Measurements from ENCODE around the gene NLGN1. TPM values are rescaled to one million over a fixed set of nuclear protein-coding genes. Genes with fewer than 3 reads are reported as not detected.

The NLGN1 gene
- total RNA-seq, 1 experiment from 2014 or later: 0.72 TPM

DNA sequence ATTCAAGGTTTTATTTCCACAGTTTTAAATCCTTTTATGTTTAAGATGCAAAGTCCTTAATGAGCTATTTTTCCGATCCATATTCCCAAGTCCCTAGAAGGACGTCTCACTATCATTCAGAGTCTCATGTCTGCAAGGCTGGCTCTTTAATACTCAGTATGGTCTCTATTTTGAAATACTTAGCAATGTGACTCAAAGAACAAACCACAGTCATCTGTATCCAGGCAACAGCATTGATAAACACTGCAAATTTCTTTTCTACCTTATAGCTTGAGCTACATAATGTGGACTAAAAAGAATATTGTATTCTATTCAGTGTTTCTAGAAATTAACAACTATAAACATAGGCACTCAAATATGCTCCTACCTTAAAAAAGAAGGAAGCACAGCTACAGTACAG, 873.3 kb downstream of the NLGN1 start:
- no peak for DNase-seq (ENCODE audit: low spot score)

DNA sequence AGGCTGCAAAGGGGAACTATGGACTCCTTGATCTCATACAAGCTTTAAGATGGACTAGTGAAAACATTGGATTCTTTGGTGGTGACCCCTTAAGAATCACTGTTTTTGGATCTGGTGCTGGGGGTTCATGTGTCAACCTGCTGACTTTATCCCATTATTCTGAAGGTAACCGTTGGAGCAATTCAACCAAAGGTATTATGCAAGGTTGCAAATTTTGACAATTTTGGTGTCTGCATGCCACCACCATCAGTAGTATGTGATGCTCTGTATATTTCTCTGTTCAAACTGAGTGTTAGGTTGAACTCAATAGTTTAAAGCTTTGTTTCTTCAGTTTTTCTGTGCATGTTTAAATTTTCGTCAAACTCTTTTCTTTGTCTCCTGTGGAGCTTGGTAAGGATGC, 877.8 kb downstream of the NLGN1 start:
- DNase-seq (ENCODE audit: low spot score): no peak

DNA sequence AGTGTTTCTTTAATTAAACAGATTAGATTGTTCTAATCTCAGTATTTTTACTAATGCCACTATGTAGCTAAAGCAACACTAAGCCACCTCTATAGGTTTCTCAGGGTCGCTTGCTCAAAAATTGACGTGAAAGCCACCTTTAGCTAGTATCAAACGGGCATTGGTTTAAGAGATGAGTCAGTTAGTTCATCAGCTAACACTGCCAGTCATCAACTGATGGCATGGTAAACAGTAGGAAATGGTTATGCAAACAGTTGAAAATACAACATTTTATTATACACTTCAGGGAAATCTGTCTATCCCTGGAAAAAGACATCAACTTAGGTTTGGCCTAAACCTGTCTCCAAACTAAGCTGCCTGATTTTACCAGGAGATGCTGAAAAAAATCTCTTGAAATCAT, 879.3 kb downstream of the NLGN1 start:
- no peak for DNase-seq (ENCODE audit: low spot score)

DNA sequence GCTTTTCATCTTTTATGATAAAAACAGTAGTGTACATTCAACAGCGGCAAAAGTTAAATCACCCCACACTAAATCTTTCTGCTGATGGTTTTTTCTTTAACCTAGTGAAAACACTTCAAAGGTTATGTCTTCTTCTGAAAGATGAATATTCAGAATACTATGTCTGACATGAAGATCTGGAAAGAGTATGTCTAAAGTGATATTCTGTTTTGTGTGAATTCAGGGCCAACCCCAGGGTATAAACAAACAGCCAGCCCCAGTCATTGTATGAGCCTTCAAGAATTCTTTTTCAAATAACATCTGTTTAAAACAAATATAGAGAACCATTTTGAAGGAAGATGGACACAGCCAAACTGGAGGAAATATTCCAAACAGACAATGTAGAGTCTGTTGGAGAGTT, 880.5 kb downstream of the NLGN1 start:
- DNase-seq (ENCODE audit: low spot score): no peak

DNA sequence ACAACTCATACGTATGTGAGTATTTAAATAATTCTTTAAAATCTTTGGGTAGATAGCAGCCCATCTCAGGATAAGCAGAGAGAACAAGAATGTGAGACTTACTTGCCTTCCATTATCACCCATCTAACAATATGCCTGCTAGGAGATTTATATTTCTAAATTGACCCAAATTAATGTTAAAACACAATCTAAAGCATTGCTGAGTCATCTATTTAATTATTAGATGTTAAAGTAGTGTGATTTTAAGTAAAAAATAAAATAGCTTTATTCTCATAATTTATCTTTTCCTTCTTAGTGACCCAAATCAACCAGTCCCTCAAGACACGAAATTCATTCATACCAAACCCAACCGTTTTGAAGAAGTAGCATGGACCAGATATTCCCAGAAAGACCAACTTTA, 882.6 kb downstream of the NLGN1 start:
- DNase-seq (ENCODE audit: low spot score): no peak

DNA sequence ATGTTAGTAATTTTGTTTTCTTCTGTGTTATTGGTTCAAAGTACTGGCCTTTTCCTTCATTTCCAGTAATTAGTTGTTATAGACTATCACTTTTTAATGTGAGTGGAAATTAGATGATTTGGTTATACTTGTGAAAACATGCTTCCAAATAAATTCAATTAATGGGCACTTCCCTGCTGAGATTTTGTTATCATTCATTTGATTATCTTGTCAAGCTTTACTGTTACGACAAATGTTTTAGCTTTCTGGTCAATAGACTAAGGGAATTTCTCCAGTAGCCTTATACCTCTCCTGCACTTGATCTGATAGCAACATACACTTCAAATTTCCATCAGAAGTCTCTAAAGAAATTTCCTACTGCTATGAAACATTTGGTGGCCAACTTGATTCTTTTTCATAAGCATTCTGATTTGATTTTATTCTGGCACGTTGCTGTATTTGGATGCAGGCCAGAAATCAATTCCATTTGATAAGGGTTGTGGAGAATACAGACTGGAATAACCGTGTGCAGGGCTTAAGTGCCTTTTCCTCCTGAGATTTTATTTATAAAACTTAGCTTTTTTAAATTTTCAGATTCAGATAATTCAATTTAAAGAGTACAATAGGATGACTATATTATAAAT, 887.8 kb downstream of the NLGN1 start:
- DNase-seq (ENCODE audit: low spot score): no peak

DNA sequence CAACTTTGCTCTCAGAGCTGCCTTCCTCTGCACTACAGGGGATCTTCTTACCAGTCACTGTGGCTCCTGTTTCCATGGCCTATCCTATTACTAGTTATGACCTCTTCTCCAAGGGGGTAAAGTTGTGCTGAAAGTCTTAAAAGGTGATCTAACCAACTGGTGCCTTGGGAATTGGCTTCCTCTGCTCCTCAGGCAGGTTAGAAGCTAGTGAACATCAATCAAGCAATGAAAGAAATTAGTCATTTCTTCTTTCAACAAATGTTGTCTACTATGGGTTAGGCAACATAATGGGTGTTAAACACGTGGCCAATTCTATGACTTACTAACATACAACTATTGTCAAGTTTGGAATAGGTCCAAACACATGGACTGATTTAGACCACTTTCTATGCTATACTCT, 890.2 kb downstream of the NLGN1 start:
- no peak for DNase-seq (ENCODE audit: low spot score)

DNA sequence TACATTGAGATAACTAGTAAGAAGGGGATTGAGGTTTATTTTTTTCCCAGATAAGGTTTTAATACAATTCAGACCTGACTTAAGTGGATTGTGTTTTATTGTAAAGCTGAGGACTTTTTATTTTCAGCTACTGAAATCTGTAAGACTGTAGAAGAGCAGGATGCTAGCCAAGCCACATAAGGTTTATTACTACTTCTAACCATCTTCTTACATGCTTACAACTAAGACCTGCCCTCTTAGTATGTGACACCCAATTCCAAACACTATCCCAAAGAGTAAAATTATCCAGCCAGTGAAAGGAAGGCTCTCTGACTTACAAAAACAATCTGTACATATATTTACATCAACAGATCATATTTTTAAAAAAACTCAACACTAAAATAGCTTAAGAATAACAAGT, 897.1 kb downstream of the NLGN1 start:
- no peak for DNase-seq (ENCODE audit: low spot score)

DNA sequence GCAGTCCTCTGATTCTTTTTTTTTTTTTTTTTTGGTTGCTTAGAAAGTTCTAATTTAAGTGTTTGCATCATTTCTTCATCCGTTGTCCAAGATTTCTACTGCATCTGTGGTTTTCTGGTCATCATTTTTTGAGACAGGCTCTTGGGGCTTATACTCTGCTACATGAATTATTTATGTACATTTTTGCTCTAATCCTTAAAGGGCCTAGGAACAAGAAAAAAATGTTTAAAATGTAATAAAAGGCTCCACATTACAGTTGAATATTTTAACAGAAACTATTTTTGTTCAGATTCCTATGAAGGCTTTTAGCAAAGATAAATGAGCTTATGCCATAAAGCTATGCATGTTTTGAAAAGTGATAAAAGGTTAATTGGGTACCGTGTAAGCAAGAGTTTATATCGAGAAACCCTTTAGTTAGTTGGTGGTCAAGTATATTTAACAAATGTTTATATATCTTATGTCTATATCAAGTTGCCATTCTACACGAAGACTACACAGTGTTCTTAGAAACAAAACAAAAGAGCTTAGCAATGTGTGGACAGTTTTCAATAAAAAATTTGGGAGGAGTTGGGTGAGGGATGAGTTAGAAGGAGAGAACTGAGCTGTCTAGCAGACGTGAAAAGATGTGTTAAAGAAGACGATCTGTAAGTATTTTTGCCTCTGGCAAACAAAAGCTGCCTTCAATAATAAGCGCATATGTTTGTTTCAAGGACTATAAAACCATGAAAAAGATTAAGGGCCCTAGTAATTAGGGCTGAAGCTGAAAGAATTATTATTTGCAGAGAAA, 898.0 kb downstream of the NLGN1 start:
- DNase-seq (ENCODE audit: low spot score): no peak

DNA sequence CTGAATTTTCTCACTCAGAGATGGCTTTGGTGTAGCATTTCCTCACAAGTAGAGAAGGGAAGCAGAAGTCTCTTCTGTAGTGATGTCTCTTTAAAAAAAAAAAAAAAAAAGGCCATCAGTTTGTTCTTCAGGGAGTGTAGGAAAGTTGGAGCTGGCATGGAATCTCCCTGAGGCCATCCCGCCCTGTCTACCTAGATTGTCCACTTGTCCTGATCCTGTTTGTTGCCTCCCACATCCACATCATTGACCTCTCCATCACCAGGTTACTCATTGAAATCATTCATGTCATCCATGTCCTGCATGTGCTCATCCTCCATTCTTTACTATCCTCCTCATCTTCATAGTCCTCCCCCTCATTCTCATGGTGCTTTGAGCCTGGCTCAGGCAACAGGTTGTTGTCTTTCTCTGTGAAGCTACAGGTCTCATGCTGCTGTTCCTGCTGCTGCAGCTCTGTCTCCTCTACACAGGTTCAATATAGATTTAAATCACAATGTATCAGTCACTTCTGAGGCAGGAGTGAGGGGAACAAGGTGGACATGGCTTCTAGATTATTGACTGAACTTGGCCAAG, 905.3 kb downstream of the NLGN1 start:
- DNase-seq (ENCODE audit: low spot score): no peak

DNA sequence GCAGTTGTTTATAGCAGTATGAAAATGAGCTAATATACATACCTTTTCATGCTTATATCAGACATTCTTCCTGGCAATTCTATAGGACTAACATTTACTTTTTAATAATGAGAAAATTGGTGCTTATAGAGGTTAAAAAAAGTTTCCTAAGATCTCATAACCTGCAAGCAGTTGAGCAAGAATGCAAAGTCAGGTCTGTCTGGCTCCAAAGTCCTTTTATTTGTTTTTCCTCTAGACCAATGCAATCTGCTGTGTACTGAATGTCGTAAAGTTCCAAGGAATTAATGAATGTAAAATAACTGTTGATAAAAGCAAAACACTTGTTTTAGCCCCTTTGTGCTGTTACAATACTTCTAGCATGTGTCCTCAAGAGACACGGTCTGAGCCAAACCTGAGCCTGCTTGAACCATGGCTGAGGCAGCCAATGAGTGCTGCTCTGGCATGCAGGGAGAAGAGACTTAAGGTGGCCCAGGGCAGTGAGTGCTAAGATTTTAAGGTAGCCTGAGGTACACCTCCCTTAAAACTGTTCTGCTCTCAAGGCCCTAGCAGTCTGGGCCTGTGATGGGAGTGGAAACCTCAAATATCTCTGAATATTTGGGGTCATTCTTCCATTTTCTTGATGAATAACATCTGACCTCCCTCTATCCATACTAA, 906.5 kb downstream of the NLGN1 start:
- no peak for DNase-seq (ENCODE audit: low spot score)

DNA sequence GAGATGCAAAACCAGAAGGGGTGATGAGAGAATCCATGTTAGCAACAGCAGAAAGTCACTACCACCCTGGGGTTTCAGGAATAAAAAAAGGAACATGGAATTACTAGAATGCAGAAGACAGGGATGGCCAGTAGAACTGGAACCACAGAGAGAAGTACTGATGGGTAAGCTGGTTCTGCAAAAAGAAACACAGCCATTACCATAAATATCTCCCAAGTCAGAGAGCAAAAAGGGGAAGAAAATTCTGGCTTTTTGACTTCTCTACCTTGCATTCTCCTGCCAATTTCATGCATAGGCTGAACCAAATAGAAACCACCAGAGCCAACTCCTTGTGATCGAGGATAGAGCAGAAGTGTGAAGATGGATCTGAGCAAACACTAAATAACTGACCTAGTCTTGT, 911.2 kb downstream of the NLGN1 start:
- no peak for DNase-seq (ENCODE audit: low spot score)

DNA sequence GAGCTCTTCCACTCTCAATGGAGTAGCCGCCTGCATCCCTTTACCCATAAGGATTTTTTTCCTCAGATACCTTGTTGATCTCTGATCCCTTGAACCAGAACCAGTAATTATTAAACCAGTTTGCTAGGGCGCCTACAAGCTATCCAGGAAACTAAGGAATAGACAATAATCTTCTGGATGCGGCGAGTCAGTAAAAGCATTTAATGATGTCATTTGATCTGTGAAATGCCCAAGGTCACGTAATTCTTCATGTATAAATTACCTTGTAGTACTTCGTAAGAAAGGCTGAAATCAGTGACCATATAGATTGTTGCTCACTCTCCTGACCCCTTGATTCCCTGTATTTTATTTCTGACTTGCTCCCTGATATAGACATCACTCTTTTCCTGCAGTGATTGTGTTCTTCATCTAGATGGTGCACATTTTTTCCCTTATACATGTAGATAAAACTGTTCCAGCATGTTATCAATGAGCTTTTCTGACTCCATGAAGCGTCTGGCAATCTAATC, 913.0 kb downstream of the NLGN1 start:
- no peak for DNase-seq (ENCODE audit: low spot score)

DNA sequence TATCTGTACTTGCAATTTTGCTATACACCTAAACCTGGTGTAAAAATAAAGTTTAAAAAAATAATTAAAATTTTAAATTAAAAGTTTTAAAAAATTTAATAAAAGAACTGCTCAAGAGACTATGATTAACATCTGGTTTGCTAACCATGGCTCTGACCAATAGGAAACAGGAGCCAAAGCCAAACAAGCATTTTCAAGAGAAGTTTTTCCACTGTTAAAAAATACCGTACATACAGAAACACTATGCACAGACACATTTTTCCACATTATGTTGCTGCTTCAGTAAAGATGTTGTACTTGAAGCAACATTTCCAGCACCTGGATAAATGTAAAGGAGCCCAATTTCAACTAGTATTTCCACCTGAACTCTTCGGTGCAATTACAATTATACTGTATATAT, 917.7 kb downstream of the NLGN1 start:
- no peak for DNase-seq (ENCODE audit: low spot score)

DNA sequence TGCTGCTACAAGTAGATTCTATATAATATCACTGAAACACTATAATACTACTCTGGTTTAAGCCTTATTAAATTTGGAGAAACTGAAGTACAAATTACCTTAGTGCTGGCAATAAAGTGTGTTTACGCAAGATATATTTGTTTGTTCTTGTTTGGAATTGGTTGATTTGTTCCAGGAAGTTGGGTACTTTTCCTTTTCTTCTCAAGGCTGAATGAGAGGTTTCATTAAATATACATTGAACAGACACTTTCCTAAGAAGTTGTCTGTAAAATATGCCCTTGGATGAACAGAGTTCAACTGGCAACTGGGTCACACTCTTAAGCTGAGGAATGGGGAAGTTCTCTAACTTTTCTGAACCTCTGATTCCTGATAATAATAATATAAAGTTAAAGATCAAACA, 919.5 kb downstream of the NLGN1 start:
- DNase-seq (ENCODE audit: low spot score): no peak

DNA sequence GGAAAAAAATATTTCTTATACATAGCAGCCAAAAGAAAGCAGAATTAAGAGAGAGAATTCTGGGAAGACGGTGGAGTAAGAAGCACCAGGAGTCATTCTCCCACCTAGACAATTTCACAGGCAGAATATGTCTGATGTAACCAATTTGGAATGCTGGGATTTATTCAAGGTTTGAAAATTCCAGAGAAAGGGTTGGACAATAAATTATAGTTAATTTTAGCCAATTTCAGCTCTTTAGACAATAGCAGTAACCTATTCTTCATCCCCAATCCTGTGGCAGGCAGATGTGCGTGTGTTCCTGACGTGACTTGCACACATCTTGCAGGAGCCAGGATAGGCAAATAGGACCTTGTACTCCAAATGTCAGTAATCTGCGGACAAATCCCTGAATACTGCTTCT, 920.6 kb downstream of the NLGN1 start:
- no peak for DNase-seq (ENCODE audit: low spot score)

DNA sequence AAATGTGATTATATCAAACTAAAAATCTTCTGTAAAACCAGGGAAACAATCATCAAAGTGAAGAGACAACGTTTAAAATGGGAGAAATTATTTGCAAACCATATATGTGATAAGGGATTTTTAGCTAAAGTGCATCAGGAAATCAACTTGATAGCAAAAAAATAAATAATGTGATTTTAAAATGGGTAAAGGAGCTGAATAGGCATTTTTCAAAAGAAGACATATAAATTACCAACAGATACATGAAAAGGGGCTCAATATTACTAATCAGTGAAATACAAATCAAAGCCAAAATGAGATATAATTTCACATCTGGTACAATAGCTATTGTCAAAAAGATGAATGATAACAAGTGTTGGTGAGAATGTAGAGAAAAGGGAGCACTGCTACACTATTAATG, 924.0 kb downstream of the NLGN1 start:
- DNase-seq (ENCODE audit: low spot score): no peak

DNA sequence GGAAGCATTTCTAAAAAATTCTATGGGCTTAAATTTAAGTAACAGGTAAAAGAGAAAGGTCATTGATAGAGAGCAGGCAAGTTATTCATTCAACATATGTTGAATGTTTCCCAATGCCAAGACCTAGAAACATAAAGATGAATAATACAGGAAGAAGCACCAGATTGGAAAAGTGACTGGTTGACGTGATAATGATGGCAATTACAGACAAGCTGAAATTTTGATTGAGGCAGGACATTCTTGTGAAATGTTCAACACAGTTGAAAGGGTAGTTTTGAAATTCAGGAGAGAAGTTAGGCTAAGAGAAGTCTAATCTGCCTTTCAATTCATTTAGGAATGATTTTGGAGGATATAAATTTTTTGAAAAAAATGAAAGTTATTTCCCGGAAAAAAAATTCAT, 925.2 kb downstream of the NLGN1 start:
- DNase-seq (ENCODE audit: low spot score): no peak

DNA sequence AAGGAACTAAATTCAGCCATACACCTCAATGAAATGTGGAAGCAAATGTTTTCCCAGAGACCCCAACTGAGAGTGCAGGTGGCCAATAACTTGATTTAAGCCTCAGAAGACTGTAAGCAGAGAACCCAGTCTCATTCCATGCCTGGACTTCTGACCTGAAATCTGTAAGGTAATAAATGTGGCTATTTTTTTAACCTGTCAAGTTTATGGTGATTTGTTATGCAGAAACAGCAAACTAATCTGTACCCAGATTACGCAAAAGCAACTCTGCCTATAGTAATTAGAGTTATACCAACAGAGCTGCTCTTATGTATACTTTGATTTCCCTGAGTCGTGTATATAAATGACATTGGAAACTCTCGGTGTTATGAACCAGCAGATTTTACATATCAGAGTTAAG, 927.6 kb downstream of the NLGN1 start:
- DNase-seq (ENCODE audit: low spot score): peak; percentile 10

DNA sequence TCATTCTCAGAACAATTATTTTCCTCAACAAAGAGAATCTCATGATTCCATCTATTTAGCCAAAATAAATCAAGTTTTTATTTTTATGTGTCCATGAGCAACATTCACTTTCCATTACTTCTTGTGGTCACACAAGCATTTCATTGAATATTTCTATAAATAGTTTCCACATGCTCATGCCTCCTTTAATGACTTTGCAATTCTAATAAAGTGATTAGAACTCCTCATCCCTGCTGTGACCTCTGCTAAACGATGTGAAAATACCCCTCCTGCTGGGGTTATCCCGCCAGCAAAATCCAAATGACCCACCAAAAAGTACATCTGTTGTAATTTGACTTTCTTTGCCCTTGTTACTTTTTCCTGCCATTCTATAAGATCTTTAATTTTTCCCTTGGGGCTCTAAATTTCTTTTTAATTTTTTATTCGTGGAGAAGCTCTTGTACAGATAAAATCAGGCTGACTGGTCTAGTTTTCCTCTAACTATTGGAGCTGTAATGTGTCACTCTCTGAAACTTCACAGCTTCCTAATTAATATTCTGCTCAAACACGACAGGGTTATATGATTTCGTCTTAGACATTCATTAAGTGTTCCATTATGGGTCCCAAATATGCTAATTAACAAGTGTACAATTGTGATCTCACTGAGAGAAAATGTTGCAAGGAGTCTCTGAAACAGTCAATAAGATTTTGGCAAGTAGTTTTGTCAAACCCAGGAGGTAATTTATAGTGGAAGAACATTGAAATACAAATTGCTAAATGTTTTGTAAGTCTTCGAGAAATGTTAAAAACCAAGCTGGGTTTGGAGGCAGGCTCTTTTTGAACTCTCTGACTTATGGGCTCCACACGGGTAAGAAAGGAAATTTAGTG, 928.5 kb downstream of the NLGN1 start:
- peak; percentile 53 for DNase-seq (ENCODE audit: low spot score)

DNA sequence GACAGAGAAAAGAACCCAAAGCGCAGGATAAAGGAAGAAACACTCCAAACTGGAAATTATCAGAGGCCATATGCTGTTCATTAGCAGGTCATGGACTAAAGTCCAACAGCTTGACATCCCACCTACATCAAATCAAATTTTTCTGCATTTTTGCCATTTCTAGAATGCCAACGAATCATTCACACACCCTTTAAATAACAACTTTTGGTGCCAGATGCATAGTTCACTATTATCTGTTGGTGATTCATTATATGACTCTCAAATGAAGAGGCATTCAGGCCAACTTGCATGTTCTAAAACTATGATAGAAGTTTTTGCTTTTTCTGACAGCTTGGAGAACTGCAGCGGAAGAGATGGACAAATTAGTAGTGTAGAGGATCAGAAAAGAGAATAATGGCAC, 931.8 kb downstream of the NLGN1 start:
- DNase-seq (ENCODE audit: low spot score): peak; percentile 71

DNA sequence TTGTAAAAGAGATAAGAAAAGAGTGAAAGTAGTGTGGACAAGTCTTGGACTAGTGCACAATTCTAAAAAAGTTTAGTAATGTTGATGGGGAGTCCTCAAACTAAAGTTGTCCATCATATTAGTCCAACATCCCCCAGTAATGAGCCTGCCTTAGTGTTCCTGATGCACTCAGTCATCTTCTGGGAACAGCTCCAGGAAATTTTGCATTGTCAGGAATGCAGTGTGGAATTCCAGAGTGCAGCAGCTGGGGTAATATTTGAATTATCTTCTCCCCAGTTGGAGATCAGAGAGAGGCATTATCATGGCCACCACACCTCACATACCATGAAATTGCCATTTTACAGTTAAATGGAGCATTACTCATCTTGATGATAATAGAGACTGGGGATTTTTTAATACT, 932.8 kb downstream of the NLGN1 start:
- peak; percentile 93 for DNase-seq (ENCODE audit: low spot score)

Data from A172 (cell line).